Epithelial cell of proximal tubule (primary cell): Measurements from ENCODE around the gene PLAU. TPM values are rescaled to one million over a fixed set of nuclear protein-coding genes. Genes with fewer than 3 reads are reported as not detected.

ENCODE experiments used
- DNase-seq: peaks from one replicate; pipeline ENCODE4 v3.0.0-alpha.2; 2011; ENCODE audit warnings: low read depth
- H3K4me3 ChIP-seq: 2 replicates; pipeline ENCODE4 v1.5.1; 2011; ENCODE audit warnings: low read depth, mild to moderate bottlenecking, low read length
- CTCF ChIP-seq: conservative IDR thresholded peaks from 2 replicates; pipeline ENCODE4 v1.5.1; 2012; ENCODE audit warnings: low read depth, mild to moderate bottlenecking, low read length
- total RNA-seq: library from RNA; depleted of rRNA; stranded (reverse); fragments of >200 nt; gene quantifications from 2 replicates; pipeline ENCODE4 v1.2.3, GENCODE V29; 2015

PLAU gene
- total RNA-seq: 406 and 970 TPM in 2 replicates

GRCh38 chr10:73910764-73911552, at the start of gene PLAU:
TSS of gene PLAU (plus strand) at chr10:73911132. CDS start at chr10:73911556, 424 bp downstream.
- no peak for TF ChIP-seq CTCF
- no peak for DNase-seq
- peak within 1 kb of the TSS; percentile 74 for H3K4me3 ChIP-seq

GRCh38 chr10:73862011-73862410, 48.9 kb upstream of the PLAU start:
- TF ChIP-seq CTCF: no peak
- no peak for DNase-seq
- H3K4me3 ChIP-seq: no peak overlapping the region

DNA sequence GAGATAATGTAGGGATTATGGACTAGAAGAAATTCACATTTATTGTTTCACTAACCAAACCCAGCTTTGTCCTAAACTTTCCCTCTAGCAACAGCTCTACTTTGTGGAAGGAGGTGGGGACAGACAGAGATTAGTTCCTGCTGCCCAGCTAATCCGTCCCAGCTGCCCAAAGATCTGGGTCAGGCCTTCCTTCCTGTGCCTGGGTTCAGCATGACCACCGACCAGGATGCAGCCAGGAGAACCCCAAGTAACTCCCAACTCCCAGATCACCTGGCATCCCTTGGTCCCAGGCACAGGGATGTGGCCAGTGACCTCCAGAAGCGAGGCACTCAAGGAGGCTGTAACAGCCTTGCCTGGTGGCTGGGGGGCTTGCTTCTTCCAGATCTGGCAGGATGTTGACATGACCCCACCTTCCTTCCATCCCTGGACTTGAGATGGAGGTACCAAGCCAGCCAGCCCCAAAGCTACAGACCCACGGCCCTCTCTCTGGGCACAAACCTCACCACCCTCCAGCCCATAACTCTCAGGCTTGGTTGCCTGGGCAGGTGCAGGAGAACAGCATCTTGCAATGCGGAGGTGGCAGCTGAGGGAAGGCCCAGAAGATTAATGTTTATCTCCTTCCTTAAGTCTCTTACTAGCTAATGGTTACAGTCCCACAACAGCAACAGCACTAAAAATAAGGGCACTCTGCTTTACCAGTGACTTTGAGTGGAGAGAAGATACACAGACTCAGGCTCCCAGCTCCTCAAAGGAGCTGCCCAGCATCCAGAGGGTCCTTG, 47.7 kb upstream of the PLAU start:
- H3K4me3 ChIP-seq: no peak overlapping the region
- TF ChIP-seq CTCF: no peak
- no peak for DNase-seq

GRCh38 chr10:73864229-73864628, 46.7 kb upstream of the PLAU start:
- TF ChIP-seq CTCF: no peak
- no peak overlapping the region for H3K4me3 ChIP-seq
- DNase-seq: no peak

DNA sequence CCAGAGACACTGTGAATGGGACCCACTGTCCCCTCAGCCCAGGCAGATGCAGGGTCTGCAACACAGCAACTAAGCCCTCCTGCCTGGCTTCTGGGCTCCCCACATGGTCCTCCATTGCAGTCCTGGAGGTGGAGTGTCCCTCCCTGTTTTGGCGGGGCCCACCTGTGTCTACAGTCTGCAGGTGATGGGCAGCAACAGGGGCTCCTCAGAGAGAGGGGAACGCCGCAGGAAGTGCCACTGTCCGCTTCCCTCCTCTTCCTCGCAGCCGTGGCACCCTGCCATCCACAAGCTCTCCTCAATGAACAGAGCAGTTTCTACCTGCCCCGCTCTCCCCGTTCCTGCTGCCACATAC, 45.8 kb upstream of the PLAU start:
- DNase-seq: no peak
- TF ChIP-seq CTCF: no peak
- H3K4me3 ChIP-seq: no peak overlapping the region

DNA sequence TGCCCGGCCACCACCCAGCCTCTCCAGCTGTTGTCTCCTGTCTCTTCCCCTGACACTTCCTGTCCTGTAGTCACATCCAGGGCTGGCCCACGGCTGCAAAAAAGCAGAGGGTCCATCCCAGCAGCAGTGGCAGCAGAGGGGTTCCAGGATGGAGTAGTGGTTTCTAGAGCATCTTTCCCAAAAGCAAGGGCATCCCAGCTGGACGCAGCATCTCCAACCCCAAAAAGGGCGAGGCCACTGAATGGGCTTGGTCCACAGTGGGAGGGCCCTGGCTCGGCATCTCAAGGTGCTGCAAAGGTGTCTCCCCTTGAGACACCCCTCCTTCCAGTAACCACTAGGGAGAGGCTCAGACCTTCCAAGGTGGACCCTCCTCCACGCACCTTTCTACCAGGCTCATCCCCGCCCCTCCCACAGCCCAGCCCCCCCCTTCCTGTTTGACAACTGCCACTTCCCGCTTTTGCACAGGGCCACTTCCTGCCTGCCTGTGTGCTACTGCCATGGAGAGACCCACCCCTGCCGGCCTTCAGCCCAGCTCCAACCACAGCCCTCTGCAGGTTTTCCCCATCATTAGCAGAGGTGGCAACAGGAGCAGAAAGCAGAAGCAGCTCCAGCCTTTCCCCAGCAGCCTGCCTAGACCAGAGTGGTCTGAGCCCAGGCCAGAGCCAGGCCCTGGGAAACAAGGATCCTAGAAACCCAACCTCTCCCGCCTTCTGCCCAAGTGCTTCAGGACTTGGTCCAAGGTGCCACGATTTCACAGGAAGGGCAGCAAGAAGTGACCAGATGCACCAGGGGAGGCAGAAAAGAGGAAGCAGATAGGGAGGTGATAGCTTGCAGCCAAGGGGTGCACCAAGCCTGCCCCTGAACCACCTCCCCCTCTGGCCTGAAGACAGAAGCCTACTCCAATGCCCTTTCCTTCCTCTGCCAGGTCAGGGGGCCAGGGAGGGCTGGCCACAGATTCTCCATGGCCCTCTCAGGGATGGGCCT, 45.2 kb upstream of the PLAU start:
- H3K4me3 ChIP-seq: no peak overlapping the region
- DNase-seq: no peak
- no peak for TF ChIP-seq CTCF
